T-helper 1 cell (primary cell): ENCODE data around the gene CYSLTR2.

ENCODE experiments used
- DNase-seq, 5 donors: peaks; one replicate each; pipeline ENCODE4 v3.0.0-alpha.2; 2012 to 2020
- total RNA-seq, 4 donors: gene quantifications; one replicate each; lab custom pipeline; 2026; lab: John Stamatoyannopoulos, UW

CYSLTR2 gene, protein sequence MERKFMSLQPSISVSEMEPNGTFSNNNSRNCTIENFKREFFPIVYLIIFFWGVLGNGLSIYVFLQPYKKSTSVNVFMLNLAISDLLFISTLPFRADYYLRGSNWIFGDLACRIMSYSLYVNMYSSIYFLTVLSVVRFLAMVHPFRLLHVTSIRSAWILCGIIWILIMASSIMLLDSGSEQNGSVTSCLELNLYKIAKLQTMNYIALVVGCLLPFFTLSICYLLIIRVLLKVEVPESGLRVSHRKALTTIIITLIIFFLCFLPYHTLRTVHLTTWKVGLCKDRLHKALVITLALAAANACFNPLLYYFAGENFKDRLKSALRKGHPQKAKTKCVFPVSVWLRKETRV
- total RNA-seq = 6.1 to 15.8 (median 12.7) reads per million in 4 donors

DNA sequence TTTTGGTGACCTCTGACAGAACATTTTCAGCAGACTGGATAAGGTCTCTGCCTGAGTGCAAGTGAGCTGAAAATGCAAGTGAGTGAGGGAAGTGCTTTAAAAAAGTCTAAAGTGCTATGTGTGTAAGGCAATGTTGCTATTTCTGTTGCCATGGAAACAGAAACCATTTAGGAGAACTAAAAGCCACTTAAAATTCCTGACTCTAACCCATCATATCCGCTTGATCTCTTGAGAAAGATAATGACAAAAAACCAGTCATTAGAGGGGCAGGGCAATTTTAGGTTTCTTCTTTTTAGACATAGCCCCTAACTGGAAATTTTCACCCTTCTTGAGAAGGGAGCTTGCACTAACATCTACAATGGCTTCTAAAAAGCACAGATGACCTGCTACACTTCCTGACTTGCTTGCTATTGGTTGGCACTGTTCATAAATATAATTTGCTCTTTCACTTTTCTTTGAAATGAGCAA lies at the start of gene CYSLTR2:
CYSLTR2 (plus strand) TSS at position 458 of the 468 bp plus-strand sequence. CDS start 52,889 bp downstream, outside the sequence.
- peak in 4 of 5 donors; percentile 8 to 72 (median 25) for DNase-seq

DNA sequence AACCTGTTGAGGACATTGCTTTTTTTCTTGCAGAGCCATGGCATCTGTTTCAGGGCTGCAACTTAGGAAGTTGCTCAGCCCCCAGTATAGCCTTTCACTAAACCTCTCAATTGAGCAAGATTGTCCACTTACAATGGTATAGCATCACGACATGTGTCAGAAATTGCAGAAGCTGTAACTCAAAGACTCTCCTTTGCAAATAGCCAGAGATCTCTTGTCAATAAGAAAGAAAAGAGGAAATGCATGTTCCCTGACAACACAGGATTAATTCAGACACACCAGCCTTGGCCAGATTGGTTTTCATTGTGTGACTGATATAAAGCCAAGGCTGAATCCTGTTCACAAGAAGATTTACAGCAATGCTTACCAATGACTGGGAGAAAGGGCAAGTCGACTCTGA lies 38.7 kb upstream of the CYSLTR2 start:
- DNase-seq = no peak

DNA sequence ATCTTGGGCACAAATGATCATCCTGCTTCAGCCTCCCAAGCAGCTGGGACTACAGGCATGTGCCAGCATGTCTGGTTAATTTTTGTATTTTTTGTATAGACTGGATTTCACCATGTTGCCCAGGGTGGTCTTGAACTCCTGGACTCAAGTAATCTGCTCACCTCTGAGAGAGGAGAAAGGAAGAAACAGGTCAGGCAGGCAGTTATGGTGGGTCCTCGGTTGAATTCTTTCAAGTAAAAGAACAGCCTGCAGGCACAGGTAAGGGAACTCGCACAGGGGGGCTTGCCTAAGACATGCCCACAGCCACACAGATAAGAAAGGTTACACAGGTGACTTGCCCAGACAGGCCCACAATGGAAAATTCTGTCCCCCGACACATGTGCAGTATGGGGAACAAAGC lies 34.8 kb upstream of the CYSLTR2 start:
- DNase-seq = no peak

DNA sequence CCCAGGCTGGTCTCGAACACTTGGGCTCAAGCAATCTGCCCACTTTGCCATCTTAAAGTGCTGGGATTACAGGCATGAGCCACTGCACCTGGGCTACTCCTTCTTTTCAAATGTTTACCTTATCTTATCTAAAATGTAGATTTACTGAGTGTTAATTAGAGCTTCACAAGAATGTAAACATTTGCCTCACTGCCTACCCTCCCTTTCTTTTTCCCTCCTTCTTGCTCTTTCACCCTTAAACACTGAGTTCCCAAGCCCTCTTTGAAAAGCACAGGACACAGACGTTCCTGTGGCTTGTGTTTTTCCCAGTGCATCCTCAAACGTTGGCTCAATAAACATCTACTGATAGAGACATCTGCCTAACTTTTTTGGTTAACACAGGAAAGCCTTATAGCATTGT lies 32.7 kb upstream of the CYSLTR2 start:
- no peak for DNase-seq

DNA sequence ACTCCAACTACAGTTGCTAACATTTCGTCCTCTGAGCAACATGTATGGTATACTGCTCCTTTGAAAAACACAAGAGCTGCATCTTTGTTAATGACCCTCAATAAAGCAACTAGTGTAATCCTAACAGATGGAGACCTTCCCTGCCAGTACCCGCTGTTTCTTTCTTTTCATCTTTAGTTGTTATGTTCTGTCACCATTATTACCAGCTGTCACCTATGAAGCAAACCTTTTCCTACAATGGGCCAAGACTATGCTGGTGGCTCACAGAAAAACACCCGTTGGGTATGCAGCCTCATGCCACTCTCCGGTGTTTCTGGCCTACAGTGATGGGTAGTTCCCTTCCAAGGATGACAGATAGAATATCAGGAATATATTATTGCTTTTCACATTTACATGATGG lies 29.7 kb upstream of the CYSLTR2 start:
- no peak for DNase-seq

- DNase-seq = no peak
These were observed 28.9 kb upstream of the CYSLTR2 start for GRCh38 chr13:48624858-48625257.

DNA sequence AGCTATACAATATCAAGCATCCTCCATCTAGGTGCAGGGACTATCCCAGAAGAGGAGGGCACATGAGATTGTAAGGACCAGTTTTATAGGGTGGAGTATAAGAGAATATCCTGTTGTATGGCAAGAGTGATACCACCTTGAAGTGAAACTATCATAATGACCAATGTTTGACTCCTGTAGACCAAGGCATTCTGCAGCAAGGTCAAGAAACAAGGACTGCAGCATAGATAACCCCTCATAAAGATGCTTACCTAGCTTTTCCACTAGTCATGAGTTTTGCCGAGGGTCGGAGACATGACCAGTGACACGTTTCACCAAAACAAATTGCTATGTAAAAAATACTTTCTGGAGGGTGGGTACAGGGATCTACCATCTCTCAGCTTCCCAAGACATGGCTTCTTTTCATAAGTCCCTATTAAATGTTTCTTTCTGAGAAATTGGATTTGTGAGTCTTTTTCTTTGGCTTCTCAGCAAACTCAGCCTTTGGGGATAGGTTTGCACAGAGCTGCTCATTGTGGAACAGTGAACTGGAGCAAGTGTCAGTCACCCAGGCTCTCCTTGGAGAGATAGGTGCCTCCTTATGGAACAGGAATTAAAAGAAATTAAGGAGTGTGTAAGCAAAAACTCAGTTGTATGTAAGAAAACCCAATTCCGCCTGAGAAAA lies 28.2 kb upstream of the CYSLTR2 start:
- no peak for DNase-seq

GRCh38 chr13:48626077-48626449 lies 27.7 kb upstream of the CYSLTR2 start:
- DNase-seq = no peak

- no peak for DNase-seq
These were observed 26.8 kb upstream of the CYSLTR2 start for GRCh38 chr13:48626726-48627451.

DNA sequence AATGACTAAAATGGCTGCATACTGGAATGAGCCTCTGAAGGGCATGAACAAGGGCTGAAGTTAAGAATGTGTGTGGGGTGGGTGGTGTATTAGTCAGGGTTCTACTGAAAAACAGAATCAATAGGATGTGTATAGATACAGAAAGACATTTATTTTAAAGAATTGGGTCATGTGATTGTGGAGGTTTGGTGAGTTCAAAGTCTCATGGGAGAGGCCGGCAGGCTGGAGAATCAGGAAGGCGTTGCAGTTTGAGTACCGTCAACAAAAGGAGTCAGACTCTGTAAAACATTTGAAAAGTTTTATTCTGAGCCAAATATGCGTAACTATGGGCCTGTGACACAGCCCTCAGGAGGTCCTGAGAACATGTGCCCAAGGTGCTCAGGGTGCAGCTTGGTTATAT lies 24.5 kb upstream of the CYSLTR2 start:
- DNase-seq = no peak

- DNase-seq = no peak
These were observed 23.4 kb upstream of the CYSLTR2 start for GRCh38 chr13:48630291-48630690.

- DNase-seq = no peak
These were observed 23.0 kb upstream of the CYSLTR2 start for GRCh38 chr13:48630773-48631172.

DNA sequence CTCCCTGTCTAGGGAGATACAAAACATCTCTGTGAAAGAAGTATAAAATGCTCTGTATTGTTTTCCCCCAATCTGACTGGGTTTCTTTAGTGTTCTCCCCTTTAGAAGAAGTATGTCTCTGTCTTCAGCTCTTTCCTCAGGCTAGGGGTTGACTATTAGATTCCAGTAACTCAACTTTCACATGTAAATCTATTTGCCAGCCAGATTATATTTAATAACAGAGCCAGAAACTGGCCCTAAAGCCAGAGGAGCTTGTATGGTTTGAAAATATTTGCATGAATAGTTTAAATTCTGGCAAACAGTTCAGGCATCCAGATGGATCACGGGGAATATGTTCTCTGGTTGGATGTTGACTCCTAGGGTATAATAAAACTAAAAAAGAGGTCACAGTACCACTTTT lies 22.3 kb upstream of the CYSLTR2 start:
- no peak for DNase-seq

DNA sequence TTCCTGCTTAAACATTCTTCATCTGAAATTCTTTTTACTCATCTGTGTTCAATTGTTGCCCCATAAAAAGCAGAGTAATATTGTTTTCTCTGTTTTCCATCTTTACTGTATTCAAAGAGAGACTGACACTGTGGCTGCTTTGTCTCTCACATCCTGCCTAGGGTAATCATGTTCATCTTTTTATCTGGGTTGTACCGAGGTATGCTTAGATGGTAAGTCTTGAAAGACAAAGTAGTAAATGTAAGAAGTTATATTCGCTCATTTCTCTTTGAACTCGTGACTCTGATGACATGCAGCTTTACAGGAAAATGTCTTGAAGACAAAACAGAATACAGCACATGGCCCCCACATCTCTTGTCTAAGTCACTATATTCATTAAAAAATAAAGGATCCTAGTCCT lies 20.0 kb upstream of the CYSLTR2 start:
- no peak for DNase-seq

DNA sequence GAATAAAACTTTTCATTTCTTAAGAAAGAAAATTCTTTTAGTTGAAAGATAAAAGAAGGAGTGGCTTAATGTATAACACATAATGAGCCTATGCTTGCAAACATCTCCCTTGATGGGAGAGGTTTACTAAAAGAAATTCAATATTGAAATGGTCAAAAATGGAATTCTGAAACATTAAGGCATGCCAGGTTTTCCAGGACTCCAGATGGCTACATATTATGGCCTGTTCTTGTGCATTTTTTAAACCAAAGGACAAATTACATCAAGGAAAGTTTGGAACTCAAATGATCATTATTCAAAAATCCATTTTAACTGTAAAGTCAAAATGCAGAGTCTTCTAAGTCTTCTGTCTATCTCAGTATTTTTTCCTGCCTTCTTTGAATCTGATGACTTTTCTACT lies 19.1 kb upstream of the CYSLTR2 start:
- DNase-seq = no peak

- DNase-seq = no peak
These were observed 18.3 kb upstream of the CYSLTR2 start for GRCh38 chr13:48635478-48635877.

- DNase-seq = no peak
These were observed 17.2 kb upstream of the CYSLTR2 start for GRCh38 chr13:48636550-48636949.

DNA sequence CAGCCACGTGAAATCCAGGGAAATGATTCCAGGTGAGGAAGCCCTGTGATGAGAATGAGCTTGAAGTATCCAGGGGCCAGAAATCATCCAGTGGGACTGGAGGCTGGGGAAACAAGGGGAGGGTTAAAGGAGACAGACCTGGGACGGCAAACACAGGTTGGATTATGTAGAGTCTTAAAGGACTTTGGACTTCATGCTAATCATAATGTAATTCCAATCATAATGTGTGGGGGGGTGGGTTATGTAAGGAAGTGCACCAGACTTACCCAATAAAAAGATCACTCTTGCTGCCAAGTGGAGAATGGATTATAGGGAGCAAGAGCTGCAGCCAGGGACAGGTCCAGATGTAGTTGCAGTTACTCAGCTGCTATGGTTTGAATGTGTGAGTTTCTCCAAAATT lies 16.1 kb upstream of the CYSLTR2 start:
- no peak for DNase-seq

GRCh38 chr13:48640767-48641166 lies 13.0 kb upstream of the CYSLTR2 start:
- DNase-seq = no peak

DNA sequence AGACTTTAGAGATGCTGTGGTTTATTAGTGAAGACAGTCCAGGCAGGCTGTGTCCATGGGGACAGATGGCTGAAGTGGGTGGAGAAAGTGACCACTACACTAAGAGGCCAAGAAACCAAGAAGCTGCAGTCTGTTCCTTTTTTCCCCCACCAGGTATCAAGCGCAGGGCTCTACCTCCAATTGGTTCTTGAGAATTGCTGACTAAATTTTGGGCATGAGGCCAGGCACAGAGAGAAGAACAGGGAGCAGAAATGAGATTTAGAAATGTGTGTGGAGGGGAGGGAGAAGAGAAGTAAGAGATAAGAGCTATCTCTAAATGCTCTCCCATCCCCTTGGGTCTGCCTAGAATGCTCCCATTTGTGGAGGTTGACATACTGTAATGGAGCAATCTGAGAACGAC lies 12.3 kb upstream of the CYSLTR2 start:
- no peak for DNase-seq

DNA sequence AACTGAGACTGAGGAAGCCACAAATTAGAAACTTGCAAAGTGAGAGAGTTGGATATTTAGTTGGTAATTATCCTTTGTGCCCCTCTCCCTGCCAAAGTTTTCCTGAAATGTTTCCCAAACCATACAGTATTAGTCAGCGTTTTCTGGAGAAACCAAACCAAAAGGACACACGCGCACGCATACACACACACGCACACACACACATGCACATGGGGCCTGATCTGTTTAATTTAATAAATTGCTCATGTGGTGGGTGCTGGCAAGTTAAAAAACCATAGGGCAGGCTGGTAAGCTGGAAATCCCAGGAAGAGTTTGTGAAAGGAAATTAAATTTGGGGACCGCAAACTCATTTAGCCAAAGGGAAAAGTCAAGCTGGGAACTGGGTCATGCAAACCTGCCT lies 11.7 kb upstream of the CYSLTR2 start:
- DNase-seq = no peak

- no peak for DNase-seq
These were observed 10.6 kb upstream of the CYSLTR2 start for GRCh38 chr13:48643159-48643558.

GRCh38 chr13:48644141-48644540 lies 9.6 kb upstream of the CYSLTR2 start:
- DNase-seq = no peak

- no peak for DNase-seq
These were observed 8.8 kb upstream of the CYSLTR2 start for GRCh38 chr13:48644951-48645350.
